Stimulated activated CD8-positive, alpha-beta memory T cell treated with anti-CD3 and anti-CD28 coated beads, Interleukin-15, amount 100 ng/mL, for 48 hours (primary cell): ENCODE measurements around the gene HOXD4.

Experiments
- DNase-seq, 2 donors: peaks; one replicate each; pipeline ENCODE4 v3.0.0-alpha.2; 2020; ENCODE audit warnings: low read depth in 2 of 2

The HOXD4 gene

DNA sequence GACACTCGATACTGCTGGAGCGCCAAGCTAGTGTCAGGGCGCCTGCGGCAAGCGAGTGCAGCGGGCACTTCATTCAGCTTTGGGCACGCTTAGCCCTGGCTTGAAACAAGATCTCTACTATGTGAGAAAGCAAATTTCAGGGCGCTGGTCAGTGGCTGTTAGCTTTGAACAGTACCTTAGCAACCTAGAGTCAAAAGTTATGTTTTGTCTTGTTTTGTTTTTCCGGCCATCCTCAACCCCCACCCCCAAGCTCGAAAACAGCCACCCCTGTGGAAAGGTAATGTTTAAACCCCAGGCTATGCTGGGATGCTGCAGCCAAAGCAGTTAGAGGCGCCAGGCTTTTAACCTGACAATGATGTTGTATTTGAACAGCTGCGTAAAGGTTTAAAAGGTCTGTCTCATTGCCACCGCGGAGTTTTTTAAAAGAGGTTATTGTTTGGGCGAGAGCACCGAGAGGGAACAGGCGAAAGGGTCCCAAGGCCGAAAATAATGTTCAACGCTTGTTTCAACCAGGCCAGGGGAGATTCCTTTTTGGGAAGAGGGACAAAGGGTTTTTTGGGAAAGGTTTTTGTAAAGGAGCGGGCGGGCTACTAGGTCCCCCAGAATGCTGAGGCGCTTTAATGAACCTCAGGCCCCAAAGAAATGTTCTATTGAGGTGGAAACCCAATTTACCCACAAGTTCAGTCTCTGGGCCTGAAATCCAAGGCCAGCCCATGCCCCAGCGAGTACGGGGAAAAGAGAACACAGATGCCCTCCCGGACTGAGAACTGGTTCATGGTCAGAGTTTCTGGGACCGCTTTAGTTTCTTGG lies 37.0 kb upstream of the HOXD4 start:
- no peak for DNase-seq

- DNase-seq: no peak
Observed at GRCh38 chr2:176114930-176115625, 36.3 kb upstream of the HOXD4 start.

- no peak for DNase-seq
Observed at GRCh38 chr2:176115883-176116813, 35.2 kb upstream of the HOXD4 start, which contains the start of gene HOXD10. Gene HOXD10, plus strand, starts transcription at chr2:176116778. Its CDS starts 56 bp downstream, at chr2:176116834.

GRCh38 chr2:176117162-176117822 lies 34.1 kb upstream of the HOXD4 start:
- no peak for DNase-seq

DNA sequence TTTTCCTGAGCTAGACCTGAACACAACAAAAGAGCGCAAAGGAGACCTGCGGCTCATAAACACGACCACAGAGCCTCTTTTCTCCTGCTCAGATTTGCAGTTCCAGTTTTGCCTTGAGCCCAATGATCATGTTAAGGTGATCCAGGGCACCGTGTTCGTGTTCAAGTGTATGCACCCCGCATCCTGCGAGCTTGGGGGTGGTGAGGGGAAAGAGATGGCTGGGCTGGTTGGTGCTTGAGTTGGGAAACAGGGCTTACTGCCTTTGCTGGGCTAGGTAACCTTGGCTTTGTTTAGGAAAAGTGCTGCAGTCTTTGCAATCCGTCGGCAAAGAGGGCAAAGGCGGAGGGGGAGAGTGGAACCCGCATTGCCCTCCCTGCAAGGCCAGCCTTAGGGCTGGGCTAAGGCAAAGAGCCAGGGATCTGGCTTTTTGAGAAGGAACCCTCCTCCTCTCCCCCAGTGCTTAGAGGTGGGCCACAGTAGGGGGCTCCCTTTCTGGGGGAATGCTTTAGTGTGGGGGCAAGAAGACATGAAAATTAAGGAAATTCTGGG lies 33.5 kb upstream of the HOXD4 start:
- no peak for DNase-seq

- no peak for DNase-seq
Observed at GRCh38 chr2:176118601-176119339, 32.6 kb upstream of the HOXD4 start.

GRCh38 chr2:176120364-176121189 lies 30.8 kb upstream of the HOXD4 start:
- no peak for DNase-seq

GRCh38 chr2:176121190-176122051 lies 29.9 kb upstream of the HOXD4 start:
- no peak for DNase-seq

DNA sequence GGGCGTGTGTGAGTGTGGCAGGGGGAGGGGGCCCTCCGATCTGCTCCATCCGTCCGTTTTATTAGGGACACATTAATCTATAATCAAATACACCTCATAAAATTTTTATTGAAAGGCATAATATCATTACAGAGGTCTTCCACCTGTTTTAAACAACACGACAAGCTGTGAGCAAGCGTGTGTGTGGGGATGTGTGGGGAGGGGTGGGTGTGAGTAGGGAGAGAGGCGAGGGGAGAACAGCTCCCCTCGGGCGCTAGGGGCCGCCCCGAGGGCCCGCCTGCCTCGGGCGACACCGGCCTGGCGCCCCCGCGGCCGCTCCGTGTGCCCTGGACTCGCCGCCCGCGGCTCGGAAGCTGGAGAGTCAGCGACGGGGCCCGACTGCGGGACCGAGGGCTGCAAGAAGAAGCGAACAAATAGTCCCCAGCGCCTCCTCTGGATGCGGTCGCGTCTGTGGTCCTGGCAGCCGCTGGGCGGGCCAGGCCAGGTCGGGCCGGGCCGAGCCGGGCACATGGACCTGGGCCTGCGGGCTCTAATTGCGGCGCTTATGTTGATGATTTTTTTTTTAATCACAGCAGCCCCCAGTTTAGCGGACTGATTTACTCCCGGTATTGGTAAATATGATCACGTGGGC lies 29.2 kb upstream of the HOXD4 start:
- no peak for DNase-seq

- no peak for DNase-seq
Observed at GRCh38 chr2:176122683-176123410, 28.5 kb upstream of the HOXD4 start, which contains the start of gene HOXD9. Gene HOXD9, plus strand, starts transcription at chr2:176122719. Its CDS starts 50 bp downstream, at chr2:176122769.

DNA sequence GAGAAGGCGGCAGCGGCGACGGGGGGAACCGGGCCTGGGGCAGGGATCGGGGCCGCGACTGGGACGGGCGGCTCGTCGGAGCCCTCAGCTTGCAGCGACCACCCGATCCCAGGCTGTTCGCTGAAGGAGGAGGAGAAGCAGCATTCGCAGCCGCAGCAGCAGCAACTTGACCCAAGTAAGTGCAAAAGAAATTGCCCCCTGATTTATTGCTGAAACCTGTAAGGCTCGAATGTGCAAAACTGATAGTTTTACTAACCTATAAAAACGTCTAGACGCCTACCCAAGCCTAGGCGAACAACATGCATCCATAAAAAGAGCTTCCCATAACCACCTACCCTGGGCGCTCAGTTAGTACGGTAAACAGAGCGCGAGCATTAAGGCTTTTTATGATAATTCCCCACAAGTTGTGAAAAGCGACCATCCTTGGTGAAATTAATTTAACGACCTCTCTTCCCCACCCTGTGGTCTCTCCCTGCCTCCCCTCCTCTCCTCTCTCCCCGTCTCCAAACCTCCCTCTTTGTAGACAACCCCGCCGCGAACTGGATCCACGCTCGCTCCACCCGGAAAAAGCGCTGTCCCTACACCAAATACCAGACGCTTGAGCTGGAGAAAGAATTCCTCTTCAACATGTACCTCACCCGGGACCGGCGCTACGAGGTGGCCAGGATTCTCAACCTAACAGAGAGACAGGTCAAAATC lies 27.8 kb upstream of the HOXD4 start:
- no peak for DNase-seq

DNA sequence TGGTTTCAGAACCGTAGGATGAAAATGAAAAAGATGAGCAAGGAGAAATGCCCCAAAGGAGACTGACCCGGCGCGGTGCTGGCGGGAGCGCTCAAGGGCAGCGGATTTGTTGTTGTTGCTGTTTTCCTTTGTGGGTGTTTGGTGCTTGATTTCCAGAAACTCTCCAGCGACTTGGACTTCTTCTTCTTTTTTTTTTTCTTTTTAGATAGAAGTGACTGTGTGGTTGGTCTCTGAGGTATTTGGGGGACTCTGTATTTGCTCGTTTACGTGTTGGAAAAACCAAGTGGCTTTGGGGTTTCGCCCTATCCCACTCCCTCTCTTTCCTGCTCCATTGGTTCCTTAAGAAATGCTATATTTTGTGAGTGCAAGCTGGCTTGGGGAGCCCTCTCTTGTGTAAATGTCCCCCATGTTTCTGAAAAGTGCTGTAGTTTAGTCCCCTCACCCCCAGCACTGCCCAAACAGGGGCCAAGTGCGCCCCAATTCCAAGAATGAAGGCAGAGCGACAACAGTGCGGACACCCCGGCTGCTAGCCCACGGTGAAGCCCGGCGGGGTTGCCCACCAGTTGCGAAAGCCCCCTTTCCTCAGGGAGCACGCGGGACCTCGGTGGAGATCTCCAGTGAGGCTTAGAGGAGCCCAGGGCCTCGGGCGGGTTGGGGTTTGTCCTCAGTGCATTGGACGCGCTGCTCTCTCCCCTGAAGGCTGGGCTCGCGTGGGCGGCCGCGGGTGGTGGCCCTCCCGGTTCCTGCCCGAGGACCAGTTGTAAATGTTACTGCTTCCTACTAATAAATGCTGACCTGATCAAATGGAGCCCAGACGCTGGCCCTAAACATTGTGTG lies 27.0 kb upstream of the HOXD4 start:
- no peak for DNase-seq

GRCh38 chr2:176124947-176125771 lies 26.2 kb upstream of the HOXD4 start:
- no peak for DNase-seq

- DNase-seq: no peak
Observed at GRCh38 chr2:176125772-176126054, 25.6 kb upstream of the HOXD4 start.
